ENCODE measurements around the gene PALLD. TPM values are rescaled to one million over a fixed set of nuclear protein-coding genes. Genes with fewer than 3 reads are reported as not detected.
A peak's percentile ranks its signal among the peaks of the same experiment; 100 is the strongest.

PALLD gene
- total RNA-seq, 1 donor from 2014 or later: 85.7 TPM

DNA sequence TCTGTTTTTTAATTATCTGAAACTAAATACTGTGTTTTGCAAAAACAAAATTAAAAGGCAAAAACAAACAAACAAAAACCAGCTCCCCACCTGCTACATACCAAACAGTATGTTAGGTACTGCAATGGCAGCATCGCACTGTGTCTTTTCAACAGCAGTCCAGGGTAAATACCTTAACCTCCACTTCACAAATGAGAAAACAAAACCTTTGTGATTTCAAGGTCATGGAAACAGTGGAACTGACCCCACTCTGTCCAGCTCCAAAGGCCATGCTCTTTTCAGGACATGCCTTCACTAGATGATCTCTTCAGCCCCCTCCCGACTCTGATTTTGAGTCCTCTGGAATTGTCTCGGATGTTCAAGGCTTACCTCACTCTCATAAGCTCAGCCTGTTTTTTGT is 329.8 kb downstream of the PALLD start:
- no peaks in the 10 kb centered on the region for H3K79me2 ChIP-seq (ENCODE audit: low read depth)
- H3K4me2 ChIP-seq: no peak overlapping the region
- H3K27me3 ChIP-seq: no peaks in the 10 kb centered on the region
- no peaks in the 10 kb centered on the region for H3K9me3 ChIP-seq (ENCODE audit: low read depth)
- H3K27ac Mint-ChIP-seq: peak overlapping the region; percentile 74
- no peaks in the 10 kb centered on the region for H4K20me1 ChIP-seq (ENCODE audit: low read depth)
- no peaks in the 10 kb centered on the region for H3K9me3 Mint-ChIP-seq
- DNase-seq (ENCODE audit: low spot score): no peak
- H3K4me1 Mint-ChIP-seq: peaks cover 55% of the 10 kb centered on the region
- TF ChIP-seq, protein P1, sequence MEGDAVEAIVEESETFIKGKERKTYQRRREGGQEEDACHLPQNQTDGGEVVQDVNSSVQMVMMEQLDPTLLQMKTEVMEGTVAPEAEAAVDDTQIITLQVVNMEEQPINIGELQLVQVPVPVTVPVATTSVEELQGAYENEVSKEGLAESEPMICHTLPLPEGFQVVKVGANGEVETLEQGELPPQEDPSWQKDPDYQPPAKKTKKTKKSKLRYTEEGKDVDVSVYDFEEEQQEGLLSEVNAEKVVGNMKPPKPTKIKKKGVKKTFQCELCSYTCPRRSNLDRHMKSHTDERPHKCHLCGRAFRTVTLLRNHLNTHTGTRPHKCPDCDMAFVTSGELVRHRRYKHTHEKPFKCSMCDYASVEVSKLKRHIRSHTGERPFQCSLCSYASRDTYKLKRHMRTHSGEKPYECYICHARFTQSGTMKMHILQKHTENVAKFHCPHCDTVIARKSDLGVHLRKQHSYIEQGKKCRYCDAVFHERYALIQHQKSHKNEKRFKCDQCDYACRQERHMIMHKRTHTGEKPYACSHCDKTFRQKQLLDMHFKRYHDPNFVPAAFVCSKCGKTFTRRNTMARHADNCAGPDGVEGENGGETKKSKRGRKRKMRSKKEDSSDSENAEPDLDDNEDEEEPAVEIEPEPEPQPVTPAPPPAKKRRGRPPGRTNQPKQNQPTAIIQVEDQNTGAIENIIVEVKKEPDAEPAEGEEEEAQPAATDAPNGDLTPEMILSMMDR (IDR thresholded peaks at IDR 0.05): no peak
- no peak for TF ChIP-seq EZH2 (IDR thresholded peaks at IDR 0.05)
- TF ChIP-seq EZH2phosphoT487 (IDR thresholded peaks at IDR 0.05): no peak
- no peak overlapping the region for H3K4me3 ChIP-seq
- no peak overlapping the region for H3K4me3 Mint-ChIP-seq
- H3K36me3 ChIP-seq: no peaks in the 10 kb centered on the region
- H3K4me1 ChIP-seq: peaks cover 21% of the 10 kb centered on the region
- no peaks in the 10 kb centered on the region for H3K36me3 Mint-ChIP-seq
- peaks cover 24% of the 10 kb centered on the region for H3F3A ChIP-seq (ENCODE audit: low read depth)
- no peak overlapping the region for H2AFZ ChIP-seq (replicated peaks)
- no peaks in the 10 kb centered on the region for H3K27me3 Mint-ChIP-seq (ENCODE audit: insufficient read depth, low read depth)
- H3K27ac ChIP-seq: no peak overlapping the region
- H3K9ac ChIP-seq: no peak overlapping the region

DNA sequence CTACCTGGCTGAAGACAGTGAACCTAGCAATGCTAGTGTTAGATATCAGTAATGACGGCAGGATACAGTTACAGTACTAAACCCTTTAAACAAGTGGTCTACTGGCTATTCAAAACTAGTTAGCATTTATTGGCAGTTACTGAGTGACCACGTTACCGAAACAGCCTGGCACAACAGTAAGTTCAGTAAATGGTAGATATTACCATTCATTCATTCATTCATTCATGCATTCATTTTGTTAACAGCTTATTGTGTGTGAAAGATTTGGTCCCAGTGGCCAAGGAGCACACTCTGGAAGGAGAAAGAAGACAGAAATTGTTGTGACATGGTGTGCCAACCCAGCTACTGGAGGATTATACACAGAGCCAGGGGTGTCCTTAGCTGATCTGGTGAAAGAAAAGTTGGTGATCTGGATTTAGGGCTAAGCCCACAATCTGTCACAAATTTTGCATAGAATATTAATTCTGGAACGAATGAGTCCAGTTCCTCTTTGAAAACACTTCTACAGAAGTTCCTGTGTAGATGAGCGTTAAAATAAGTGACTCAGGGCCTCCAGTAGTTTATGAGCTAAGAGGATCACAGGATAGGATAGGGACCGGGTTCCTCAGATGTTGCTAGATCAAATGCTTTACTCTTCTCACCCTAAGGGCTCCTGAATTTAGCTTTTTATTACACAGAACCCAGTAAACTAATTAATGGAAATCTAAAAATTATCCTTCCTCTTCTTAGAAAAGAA is 334.1 kb downstream of the PALLD start:
- H3K4me3 Mint-ChIP-seq: peak overlapping the region; percentile 96
- DNase-seq (ENCODE audit: low spot score): no peak
- no peaks in the 10 kb centered on the region for H3K9me3 Mint-ChIP-seq
- peaks cover 53% of the 10 kb centered on the region for H3K4me1 Mint-ChIP-seq
- TF ChIP-seq, protein P1 (IDR thresholded peaks at IDR 0.05): no peak
- Histone ChIP-seq H3K9ac (no peak overlapping the region), H3K4me2 (peak overlapping the region; percentile 92), H3K4me3 (peak overlapping the region; percentile 84), H3K79me2 (ENCODE audit: low read depth) (peaks cover 40% of the 10 kb centered on the region), H3K36me3 (no peaks in the 10 kb centered on the region), H3K27ac (peak overlapping the region; percentile 6), H3K27me3 (no peaks in the 10 kb centered on the region), H4K20me1 (ENCODE audit: low read depth) (peaks cover 34% of the 10 kb centered on the region), H2AFZ (replicated peaks) (peak overlapping the region; percentile 90), H3F3A (ENCODE audit: low read depth) (peaks cover 13% of the 10 kb centered on the region), H3K9me3 (ENCODE audit: low read depth) (no peaks in the 10 kb centered on the region), H3K4me1 (peaks cover 27% of the 10 kb centered on the region)
- peak overlapping the region; percentile 97 for H3K27ac Mint-ChIP-seq
- peaks cover 3% of the 10 kb centered on the region for H3K27me3 Mint-ChIP-seq (ENCODE audit: insufficient read depth, low read depth)
- H3K36me3 Mint-ChIP-seq: peaks cover 13% of the 10 kb centered on the region

DNA sequence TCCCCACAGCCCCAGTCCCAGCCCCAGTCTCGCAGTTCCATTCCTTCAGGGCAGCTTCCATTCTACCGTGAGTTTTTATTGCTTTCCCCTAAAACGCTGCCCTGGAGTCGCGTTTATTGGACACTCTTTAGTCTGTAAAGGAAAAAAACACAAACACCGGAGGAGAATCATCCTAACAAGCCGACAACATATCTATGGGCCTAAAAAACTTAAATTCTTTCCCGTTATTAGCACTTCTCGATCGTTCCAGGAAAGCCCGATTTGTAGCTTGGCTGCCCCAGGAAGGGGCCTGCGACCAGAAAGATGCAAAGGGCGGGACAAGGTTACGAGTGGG is 334.7 kb downstream of the PALLD start:
- Histone ChIP-seq H2AFZ (replicated peaks) (peak overlapping the region; percentile 90), H3K4me1 (peaks cover 27% of the 10 kb centered on the region), H3F3A (ENCODE audit: low read depth) (peaks cover 13% of the 10 kb centered on the region), H4K20me1 (ENCODE audit: low read depth) (peaks cover 40% of the 10 kb centered on the region), H3K4me2 (peak overlapping the region; percentile 92), H3K27me3 (no peaks in the 10 kb centered on the region), H3K4me3 (peak overlapping the region; percentile 84), H3K9me3 (ENCODE audit: low read depth) (no peaks in the 10 kb centered on the region), H3K36me3 (no peaks in the 10 kb centered on the region), H3K79me2 (ENCODE audit: low read depth) (peaks cover 46% of the 10 kb centered on the region), H3K9ac (peak overlapping the region; percentile 85), H3K27ac (peak overlapping the region; percentile 6)
- Mint-ChIP-seq H3K4me3 (peak overlapping the region; percentile 96), H3K27me3 (ENCODE audit: insufficient read depth, low read depth) (peaks cover 3% of the 10 kb centered on the region), H3K36me3 (peaks cover 18% of the 10 kb centered on the region), H3K9me3 (no peaks in the 10 kb centered on the region), H3K27ac (peak overlapping the region; percentile 97), H3K4me1 (peaks cover 55% of the 10 kb centered on the region)
- TF ChIP-seq EZH2 (IDR thresholded peaks at IDR 0.05) (no peak), EZH2phosphoT487 (IDR thresholded peaks at IDR 0.05) (no peak)
- TF ChIP-seq, protein P1 (IDR thresholded peaks at IDR 0.05): no peak
- no peak for DNase-seq (ENCODE audit: low spot score)
